Suprapubic skin (tissue), 4 donors: ENCODE data around the gene MTX2.

Experiments
- POLR2A ChIP-seq, 2 donors: fragments of 450-650 bp; IDR thresholded peaks; one replicate each; pipeline ENCODE4 v1.6.1; 2017; ENCODE audit warnings: antibody characterized with exemption in 2 of 2, mild to moderate bottlenecking in 2 of 2, moderate library complexity in 2 of 2
- POLR2AphosphoS5 ChIP-seq, 3 donors: sonication (generic); formaldehyde crosslinking; IDR thresholded peaks; one replicate each; pipeline ENCODE4 v1.6.1; 2017; ENCODE audit warnings: antibody characterized with exemption in 3 of 3
- TF ChIP-seq, protein P1 (sequence below), 2 donors: fragments of 200-600 bp in 1 of 2; fragments of 450-650 bp in 1 of 2; sonication (generic) in 1 of 2; IDR thresholded peaks; one replicate each; pipeline ENCODE4 v1.5.1; 2016 to 2019; ENCODE audit warnings: antibody characterized with exemption in 2 of 2, mild to moderate bottlenecking in 1 of 2, moderate library complexity in 1 of 2

- TF ChIP-seq, protein P1, sequence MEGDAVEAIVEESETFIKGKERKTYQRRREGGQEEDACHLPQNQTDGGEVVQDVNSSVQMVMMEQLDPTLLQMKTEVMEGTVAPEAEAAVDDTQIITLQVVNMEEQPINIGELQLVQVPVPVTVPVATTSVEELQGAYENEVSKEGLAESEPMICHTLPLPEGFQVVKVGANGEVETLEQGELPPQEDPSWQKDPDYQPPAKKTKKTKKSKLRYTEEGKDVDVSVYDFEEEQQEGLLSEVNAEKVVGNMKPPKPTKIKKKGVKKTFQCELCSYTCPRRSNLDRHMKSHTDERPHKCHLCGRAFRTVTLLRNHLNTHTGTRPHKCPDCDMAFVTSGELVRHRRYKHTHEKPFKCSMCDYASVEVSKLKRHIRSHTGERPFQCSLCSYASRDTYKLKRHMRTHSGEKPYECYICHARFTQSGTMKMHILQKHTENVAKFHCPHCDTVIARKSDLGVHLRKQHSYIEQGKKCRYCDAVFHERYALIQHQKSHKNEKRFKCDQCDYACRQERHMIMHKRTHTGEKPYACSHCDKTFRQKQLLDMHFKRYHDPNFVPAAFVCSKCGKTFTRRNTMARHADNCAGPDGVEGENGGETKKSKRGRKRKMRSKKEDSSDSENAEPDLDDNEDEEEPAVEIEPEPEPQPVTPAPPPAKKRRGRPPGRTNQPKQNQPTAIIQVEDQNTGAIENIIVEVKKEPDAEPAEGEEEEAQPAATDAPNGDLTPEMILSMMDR (IDR thresholded peaks at IDR 0.05) = peak in 1 of 2 donors; percentile 8
- TF ChIP-seq POLR2A (IDR thresholded peaks at IDR 0.05) (no peak), POLR2AphosphoS5 (IDR thresholded peaks at IDR 0.05) (peak in 1 of 3 donors; percentile 40)
Observed at GRCh38 chr2:176269319-176270099, at the start of gene MTX2.
